ENCODE data around the gene AADAT. TPM values are rescaled to one million over a fixed set of nuclear protein-coding genes. Genes with fewer than 3 reads are reported as not detected.

The AADAT gene
- total RNA-seq (2022; extraction: Qiagen RNA extraction; ENCODE audit: low read depth) = 7.7 to 10.2 TPM (median 8.1 TPM) in 5 replicates

DNA sequence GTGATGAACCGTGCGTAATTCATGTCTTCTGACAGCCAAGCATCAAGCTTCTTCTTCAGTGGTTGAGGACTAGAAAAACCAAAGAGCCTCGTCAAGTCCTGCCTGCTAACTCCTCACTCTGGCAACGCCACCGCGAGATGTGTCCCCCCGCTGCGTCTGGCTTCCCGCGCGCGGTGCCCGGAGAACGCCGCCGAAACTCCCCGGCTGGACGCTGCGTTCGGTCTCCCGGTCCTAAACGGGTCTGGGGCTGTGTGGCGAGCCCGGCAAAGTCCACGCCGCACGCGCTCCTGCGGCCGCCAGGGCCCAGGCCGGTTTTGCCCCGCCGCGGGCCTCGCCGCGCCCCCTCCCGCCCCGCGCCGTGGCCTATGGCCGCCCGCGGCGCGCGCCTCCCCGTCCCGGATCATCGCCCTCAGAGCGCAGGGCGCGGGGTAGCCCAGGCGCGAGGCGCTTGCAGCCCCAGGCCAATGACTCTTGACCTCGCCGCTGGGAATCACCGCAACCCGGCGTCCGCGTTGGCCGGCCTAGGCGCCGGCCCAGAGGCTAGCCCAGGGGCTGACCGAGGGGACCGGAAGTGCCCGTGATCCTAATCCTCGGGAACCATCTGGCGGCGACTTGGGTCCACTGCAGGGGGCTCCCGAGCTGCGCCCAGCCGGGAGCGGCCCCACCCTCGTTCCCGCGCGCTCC lies at the start of gene AADAT:
Gene AADAT, minus strand, starts transcription at position 289 of the 684 bp plus-strand sequence. Its CDS starts 266 bp downstream, at position 23.

GRCh38 chr4:170026253-170027021 lies 63.3 kb downstream of the AADAT start, which contains the start of gene MFAP3L:
TSS of gene MFAP3L (minus strand) at chr4:170026395. CDS start at chr4:170005877, 20,518 bp downstream.

Other genes with a start within 250 kb of the AADAT start
- gene MFAP3L, start 63.6 kb downstream of the AADAT start, total RNA-seq (2022; extraction: Qiagen RNA extraction; ENCODE audit: low read depth) = 3.0 to 6.0 TPM (median 3.9 TPM) in 5 replicates

Measured in A549 treated with RU486 at 1 μM for 4 hours (cell line).